Epithelial cell of esophagus (primary cell): ENCODE measurements around the gene POLR2L.

Source experiments
- DNase-seq: peaks from one replicate; pipeline ENCODE4 v3.0.0; 2010; ENCODE audit warnings: low read depth
- H3K4me3 ChIP-seq: 2 replicates; pipeline ENCODE4 v1.5.1; 2011; ENCODE audit warnings: mild to moderate bottlenecking, low read length, control low read depth
- TF ChIP-seq, protein P1 (sequence below): IDR thresholded peaks from 2 replicates; pipeline ENCODE4 v1.5.1; 2011; ENCODE audit warnings: low read depth, mild to moderate bottlenecking, low read length, control low read depth, inconsistent platforms; ENCODE audit not compliant: insufficient read depth; ENCODE audit errors: missing control alignments

POLR2L gene

GRCh38 chr11:886568-886967 is 44.2 kb upstream of the POLR2L start:
- DNase-seq, result no peak
- TF ChIP-seq, protein P1, sequence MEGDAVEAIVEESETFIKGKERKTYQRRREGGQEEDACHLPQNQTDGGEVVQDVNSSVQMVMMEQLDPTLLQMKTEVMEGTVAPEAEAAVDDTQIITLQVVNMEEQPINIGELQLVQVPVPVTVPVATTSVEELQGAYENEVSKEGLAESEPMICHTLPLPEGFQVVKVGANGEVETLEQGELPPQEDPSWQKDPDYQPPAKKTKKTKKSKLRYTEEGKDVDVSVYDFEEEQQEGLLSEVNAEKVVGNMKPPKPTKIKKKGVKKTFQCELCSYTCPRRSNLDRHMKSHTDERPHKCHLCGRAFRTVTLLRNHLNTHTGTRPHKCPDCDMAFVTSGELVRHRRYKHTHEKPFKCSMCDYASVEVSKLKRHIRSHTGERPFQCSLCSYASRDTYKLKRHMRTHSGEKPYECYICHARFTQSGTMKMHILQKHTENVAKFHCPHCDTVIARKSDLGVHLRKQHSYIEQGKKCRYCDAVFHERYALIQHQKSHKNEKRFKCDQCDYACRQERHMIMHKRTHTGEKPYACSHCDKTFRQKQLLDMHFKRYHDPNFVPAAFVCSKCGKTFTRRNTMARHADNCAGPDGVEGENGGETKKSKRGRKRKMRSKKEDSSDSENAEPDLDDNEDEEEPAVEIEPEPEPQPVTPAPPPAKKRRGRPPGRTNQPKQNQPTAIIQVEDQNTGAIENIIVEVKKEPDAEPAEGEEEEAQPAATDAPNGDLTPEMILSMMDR, result no peak
- no peak overlapping the region for H3K4me3 ChIP-seq

- TF ChIP-seq, protein P1, result no peak
- no peak for DNase-seq
- H3K4me3 ChIP-seq, result no peak overlapping the region
Observed at GRCh38 chr11:884578-885070, 42.3 kb upstream of the POLR2L start.

GRCh38 chr11:883527-883926 is 41.2 kb upstream of the POLR2L start:
- no peak overlapping the region for H3K4me3 ChIP-seq
- TF ChIP-seq, protein P1, result no peak
- DNase-seq, result no peak

GRCh38 chr11:882596-882995 is 40.3 kb upstream of the POLR2L start:
- no peak for DNase-seq
- no peak overlapping the region for H3K4me3 ChIP-seq
- TF ChIP-seq, protein P1, result no peak

GRCh38 chr11:880447-880846 is 38.1 kb upstream of the POLR2L start:
- no peak overlapping the region for H3K4me3 ChIP-seq
- TF ChIP-seq, protein P1, result no peak
- no peak for DNase-seq

DNA sequence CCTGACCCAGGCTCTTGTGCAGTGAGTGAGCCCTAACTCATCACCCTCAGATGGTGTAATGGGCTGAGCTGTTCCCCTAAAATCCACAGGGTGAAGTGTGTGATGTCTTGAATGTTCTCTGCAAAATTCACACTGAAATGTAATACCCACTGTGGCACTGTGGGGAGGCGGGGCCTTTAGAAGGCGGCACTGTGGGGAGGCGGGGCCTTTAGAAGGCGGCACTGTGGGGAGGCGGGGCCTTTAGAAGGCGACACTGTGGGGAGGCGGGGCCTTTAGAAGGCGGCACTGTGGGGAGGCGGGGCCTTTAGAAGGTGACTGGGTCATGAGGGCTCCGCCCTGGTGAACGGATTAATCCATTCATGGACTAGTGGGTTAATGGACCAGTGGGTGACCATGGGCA is 35.2 kb upstream of the POLR2L start:
- no peak overlapping the region for H3K4me3 ChIP-seq
- DNase-seq, result peak; percentile 36
- TF ChIP-seq, protein P1, result no peak

- no peak for DNase-seq
- TF ChIP-seq, protein P1, result no peak
- no peak overlapping the region for H3K4me3 ChIP-seq
Observed at GRCh38 chr11:876545-876944, 34.2 kb upstream of the POLR2L start.
